LNCaP clone FGC (cell line): ENCODE data around the gene OR4B1.
"Not testable (repeated sequence)": the region's sequence is repeated elsewhere in the genome, so short reads cannot be mapped to it uniquely, and the experiment has no call there.

ENCODE experiments used
- DNase-seq: peaks from one replicate; pipeline ENCODE4 v3.0.0-alpha.2; 2011; ENCODE audit warnings: low read depth
- H3K4me3 ChIP-seq: 2 replicates; pipeline ENCODE4 v1.5.1; 2011; ENCODE audit warnings: mild to moderate bottlenecking, low read depth, low read length, control low read depth
- TF ChIP-seq, protein P1 (sequence below): IDR thresholded peaks from 2 replicates; pipeline ENCODE4 v1.5.1; 2012; ENCODE audit warnings: mild to moderate bottlenecking; ENCODE audit not compliant: control insufficient read depth, insufficient read depth; ENCODE audit errors: extremely low read depth

Gene OR4B1

DNA sequence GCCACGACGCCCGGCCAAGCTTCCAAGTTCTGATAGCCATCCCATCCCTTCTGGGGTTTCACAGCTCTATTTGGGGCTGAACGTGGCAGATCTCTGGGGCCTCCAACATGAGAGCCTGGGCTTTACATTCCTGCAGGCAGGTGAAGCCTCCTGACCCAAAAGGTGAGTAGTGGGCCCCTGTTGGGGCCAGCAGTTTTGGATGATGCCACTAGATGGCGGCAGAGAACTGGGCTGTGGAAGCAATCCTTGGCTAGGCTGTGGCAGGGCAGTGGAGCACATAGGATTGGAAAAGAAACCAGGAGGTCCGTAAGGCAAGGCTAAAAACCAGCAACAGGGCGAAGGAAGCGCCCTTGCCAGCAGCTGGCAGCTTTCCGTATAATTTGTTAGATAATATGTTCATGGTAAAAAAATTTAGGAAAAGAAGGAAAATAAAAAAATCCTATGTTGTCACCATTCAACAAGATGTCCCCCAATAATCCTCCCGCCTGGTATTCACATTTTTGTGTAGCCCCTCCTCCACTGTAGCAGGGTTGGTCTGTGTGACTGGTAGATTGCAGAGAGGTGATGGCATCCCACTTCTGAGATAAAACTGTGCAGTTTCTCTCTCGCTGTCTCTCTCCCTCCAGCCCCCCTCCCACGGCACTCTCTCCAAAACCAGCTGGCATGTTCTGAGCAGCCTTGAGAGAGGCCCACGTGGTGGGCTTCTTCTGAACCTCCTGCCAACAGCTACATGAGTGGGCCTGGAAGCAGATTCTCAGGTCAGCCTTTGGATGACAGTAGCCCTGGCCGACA lies 43.6 kb upstream of the OR4B1 start:
- TF ChIP-seq, protein P1, sequence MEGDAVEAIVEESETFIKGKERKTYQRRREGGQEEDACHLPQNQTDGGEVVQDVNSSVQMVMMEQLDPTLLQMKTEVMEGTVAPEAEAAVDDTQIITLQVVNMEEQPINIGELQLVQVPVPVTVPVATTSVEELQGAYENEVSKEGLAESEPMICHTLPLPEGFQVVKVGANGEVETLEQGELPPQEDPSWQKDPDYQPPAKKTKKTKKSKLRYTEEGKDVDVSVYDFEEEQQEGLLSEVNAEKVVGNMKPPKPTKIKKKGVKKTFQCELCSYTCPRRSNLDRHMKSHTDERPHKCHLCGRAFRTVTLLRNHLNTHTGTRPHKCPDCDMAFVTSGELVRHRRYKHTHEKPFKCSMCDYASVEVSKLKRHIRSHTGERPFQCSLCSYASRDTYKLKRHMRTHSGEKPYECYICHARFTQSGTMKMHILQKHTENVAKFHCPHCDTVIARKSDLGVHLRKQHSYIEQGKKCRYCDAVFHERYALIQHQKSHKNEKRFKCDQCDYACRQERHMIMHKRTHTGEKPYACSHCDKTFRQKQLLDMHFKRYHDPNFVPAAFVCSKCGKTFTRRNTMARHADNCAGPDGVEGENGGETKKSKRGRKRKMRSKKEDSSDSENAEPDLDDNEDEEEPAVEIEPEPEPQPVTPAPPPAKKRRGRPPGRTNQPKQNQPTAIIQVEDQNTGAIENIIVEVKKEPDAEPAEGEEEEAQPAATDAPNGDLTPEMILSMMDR, result peak; percentile 91
- no peak for DNase-seq
- H3K4me3 ChIP-seq, result no peak overlapping the region

DNA sequence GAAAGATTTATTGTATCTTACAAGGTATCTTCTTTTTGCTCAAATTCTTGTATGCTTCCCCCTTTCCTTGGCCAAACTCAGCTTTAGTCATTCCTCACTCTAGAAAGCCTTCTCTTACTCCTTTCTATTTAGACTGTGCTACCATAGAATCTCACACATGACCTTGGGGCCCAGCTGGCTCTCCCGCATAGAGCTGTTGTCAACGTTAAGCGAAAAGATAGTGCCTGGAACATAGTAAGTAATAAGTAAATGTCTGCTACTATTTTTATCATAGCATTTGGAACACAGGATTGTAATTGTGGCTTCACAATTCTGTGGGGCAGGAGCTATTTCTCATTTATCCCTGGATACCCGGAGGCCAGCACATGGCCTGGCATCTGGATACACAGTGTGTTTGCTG lies 38.9 kb upstream of the OR4B1 start:
- TF ChIP-seq, protein P1, result no peak
- DNase-seq, result no peak
- no peak overlapping the region for H3K4me3 ChIP-seq

DNA sequence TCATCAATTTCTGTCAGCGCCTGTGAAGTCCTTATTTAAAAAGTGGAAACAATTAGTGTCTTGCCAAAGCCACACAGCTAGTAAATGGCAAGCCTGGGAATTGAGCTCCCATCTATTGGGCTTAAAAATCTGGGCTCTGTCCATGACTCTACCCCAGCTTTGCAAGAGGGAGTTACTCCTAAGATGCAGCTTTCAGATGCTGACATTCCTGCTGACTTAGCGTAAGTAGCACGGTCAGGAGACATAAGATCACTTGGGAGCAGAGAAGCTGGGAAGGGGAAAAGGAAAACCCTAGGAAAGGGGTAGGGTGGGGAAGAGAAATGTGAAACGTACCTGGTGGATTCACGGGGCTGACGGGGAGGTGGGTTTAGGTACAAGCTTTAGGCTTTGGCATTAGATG lies 36.0 kb upstream of the OR4B1 start:
- DNase-seq, result no peak
- TF ChIP-seq, protein P1, result no peak
- no peak overlapping the region for H3K4me3 ChIP-seq

DNA sequence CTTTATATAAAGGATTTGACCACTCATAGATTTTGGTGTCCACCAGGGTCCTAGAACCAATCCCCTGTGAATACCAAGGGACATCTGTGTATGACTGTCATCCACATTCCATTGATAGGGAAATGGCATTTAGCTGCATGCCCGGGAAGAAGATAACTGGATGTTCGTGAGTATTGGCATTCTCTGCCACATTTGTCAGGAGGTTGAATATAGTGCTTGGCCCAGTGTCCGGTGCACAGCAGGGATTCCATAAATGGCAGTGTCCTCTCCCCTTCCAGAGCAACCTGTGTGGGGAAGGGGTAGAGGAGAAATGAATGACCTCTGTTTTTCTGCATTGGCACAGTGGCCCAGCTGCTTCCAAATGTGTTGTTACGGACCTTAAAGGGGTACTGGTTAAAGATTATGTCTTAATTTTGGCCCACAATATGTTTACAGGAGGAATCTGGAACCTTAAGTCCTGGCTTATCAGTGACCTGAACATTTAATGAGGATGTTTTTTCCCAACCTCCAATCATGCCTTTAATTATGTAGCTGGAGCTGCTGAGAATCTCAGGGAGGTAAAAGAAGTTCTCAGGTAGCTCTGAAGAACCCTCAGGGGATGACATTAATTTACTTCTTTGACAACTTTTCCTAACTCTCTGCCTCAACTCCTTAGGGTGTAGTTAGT lies 33.6 kb upstream of the OR4B1 start:
- peak; percentile 3 for DNase-seq
- H3K4me3 ChIP-seq, result no peak overlapping the region
- TF ChIP-seq, protein P1, result no peak

DNA sequence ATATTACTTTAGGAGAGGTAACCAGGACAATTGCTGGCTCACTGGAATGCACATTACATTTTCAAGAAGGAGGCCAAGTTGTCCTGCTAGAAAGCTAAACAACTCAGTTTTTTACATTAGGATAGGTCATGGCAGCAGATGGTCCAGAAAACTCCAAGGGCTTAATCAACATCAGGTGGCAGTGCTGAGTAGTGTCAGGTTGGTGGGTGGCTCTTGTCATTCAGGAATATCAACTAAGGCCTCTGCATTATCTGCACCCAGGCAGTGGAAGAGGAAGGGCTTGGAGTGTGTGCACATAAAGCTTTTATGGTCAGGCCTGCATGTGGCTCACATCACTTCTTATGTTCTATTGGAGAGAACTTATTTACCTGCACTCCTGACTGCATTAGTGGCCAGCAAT lies 32.2 kb upstream of the OR4B1 start:
- H3K4me3 ChIP-seq, result no peak overlapping the region
- DNase-seq, result peak; percentile 28
- TF ChIP-seq, protein P1, result no peak

DNA sequence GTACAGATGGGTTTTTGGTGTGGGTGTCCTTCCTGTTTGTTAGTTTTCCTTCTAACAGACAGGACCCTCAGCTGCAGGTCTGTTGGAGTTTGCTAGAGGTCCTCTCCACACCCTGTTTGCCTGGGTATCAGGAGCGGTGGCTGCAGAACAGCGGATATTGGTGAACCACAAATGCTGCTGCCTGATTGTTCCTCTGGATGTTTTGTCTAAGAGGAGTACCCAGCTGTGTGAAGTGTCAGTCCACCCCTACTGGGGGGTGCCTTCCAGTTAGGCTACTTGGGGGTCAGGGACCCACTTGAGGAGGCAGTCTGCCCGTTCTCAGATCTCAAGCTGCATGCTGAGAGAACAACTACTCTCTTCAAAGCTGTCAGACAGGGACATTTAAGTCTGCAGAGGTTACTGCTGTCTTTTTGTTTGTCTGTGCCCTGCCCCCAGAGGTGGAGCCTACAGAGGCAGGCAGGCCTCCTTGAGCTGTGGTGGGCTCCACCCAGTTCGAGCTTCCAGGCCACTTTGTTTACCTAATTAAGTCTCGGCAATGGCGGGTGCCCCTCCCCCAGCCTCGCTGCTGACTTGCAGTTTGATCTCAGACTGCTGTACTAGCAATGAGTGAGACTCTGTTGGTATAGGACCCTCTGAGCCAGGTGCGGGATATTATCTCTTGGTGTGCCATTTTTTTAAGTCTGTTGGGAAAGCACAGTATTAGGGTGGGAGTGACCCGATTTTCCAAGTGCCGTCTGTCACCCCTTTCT lies 25.5 kb upstream of the OR4B1 start:
- not testable (repeated sequence) for H3K4me3 ChIP-seq, DNase-seq

DNA sequence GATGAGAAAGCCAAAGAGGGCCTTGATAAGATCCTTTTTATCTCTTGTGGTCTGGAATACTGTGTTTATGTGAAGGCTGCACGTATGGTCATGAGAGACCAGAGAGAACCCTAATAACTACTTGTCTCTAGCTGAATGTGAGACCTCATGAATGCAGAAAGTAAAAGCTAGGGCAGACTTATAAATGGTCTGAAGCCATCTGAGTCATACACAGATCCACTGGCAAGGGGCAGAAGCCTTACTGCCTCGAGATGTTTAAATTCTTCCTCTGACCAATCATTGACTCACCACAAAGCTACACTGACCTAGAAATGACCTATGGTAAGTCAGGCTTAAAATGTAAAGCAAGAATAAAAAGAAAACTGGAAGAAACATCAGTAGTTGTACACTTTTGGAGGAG lies 22.7 kb upstream of the OR4B1 start:
- TF ChIP-seq, protein P1, result no peak
- DNase-seq, result no peak

More for the DNA sequence above, 22.7 kb upstream of the OR4B1 start:
- no peak overlapping the region for H3K4me3 ChIP-seq
